SU-DHL-6 (cell line): ENCODE results near the gene LTA4H.

Experiments used
- H2AFZ ChIP-seq: fragments of 200-600 bp; sonication (generic); 2 replicates; pipeline ENCODE4 v1.6.1; 2014; ENCODE audit warnings: low read depth, mild to moderate bottlenecking, moderate library complexity, mixed read lengths, antibody characterized with exemption, low read length; ENCODE audit not compliant: severe bottlenecking
- H3F3A ChIP-seq: fragments of 200-600 bp; shearing (Covaris generic); 2 replicates; pipeline ENCODE4 v1.6.0; 2016; ENCODE audit warnings: antibody characterized with exemption, mild to moderate bottlenecking; ENCODE audit not compliant: insufficient read depth
- H3K27ac ChIP-seq: fragments of 200-600 bp; sonication (generic); 2 replicates; pipeline ENCODE4 v1.5.1; 2016; ENCODE audit warnings: low read depth, mild to moderate bottlenecking, low read length, moderate library complexity, mixed read lengths
- H3K27me3 ChIP-seq: fragments of 200-600 bp; sonication (generic), shearing (Covaris generic); 2 replicates; pipeline ENCODE4 v1.6.0; 2014; ENCODE audit warnings: mild to moderate bottlenecking, low read length
- H3K36me3 ChIP-seq: fragments of 200-600 bp; sonication (generic); 2 replicates; pipeline ENCODE4 v1.6.1; 2014; ENCODE audit warnings: mild to moderate bottlenecking, low read length, mixed read lengths
- H3K4me2 ChIP-seq: fragments of 300-600, 200-600 bp; shearing (Covaris generic), sonication (generic); 2 replicates; pipeline ENCODE4 v1.6.0; 2014; ENCODE audit warnings: low read length, low read depth, mild to moderate bottlenecking; ENCODE audit not compliant: poor library complexity, severe bottlenecking
- H3K4me3 ChIP-seq: fragments of 200-600 bp; sonication (generic); 2 replicates; pipeline ENCODE4 v1.5.1; 2014; ENCODE audit warnings: antibody characterized with exemption, low read length, mild to moderate bottlenecking, mixed read lengths; ENCODE audit not compliant: insufficient read depth, poor library complexity, severe bottlenecking
- H3K79me2 ChIP-seq: fragments of 200-600 bp; sonication (generic); 2 replicates; pipeline ENCODE4 v1.6.1; 2014; ENCODE audit warnings: mild to moderate bottlenecking, low read length, moderate library complexity; ENCODE audit not compliant: insufficient read depth
- H3K9ac ChIP-seq: fragments of 200-600 bp; sonication (generic); 2 replicates; pipeline ENCODE4 v1.7.0; 2014; ENCODE audit warnings: mild to moderate bottlenecking, low read length
- H3K9me2 ChIP-seq: fragments of 200-600 bp; sonication (generic); replicated peaks from 2 replicates; pipeline ENCODE4 v1.6.1; 2014; ENCODE audit warnings: low read length; ENCODE audit not compliant: insufficient read depth
- H3K9me3 ChIP-seq: fragments of 200-600 bp; sonication (generic); 2 replicates; pipeline ENCODE4 v1.6.1; 2014; ENCODE audit warnings: low read length, mixed read lengths; ENCODE audit not compliant: insufficient read depth
- H4K20me1 ChIP-seq: fragments of 200-600 bp; sonication (generic); 2 replicates; pipeline ENCODE4 v1.6.1; 2014; ENCODE audit warnings: low read depth, mild to moderate bottlenecking, antibody characterized with exemption, low read length, moderate library complexity, mixed read lengths
- CTCF ChIP-seq: fragments of 200-600 bp; sonication (generic); IDR thresholded peaks from one replicate; pipeline ENCODE4 v1.5.1; 2017; ENCODE audit warnings: antibody characterized with exemption, mild to moderate bottlenecking, low read length, moderate library complexity; ENCODE audit not compliant: insufficient read depth, poor library complexity, severe bottlenecking
- EZH2phosphoT487 ChIP-seq: fragments of 200-600 bp; sonication (generic), shearing (Covaris generic); conservative IDR thresholded peaks from 2 replicates; pipeline ENCODE4 v1.6.1; 2018; ENCODE audit warnings: mild to moderate bottlenecking, antibody characterized with exemption, low read length, moderate library complexity, mixed read lengths

LTA4H gene

GRCh38 chr12:96035283-96036236, at the start of gene LTA4H:
Gene LTA4H (minus strand): TSS chr12:96035587. CDS start chr12:96035519, 68 bp downstream.
- Histone ChIP-seq H3K9ac (peak within 1 kb of the TSS; percentile 84), H3K36me3 (0 out of 2 replicates have a peak, but pooled peaks cover 3% of the 10 kb centered on the region), H3K27ac (peak within 1 kb of the TSS; percentile 44; the same call in 1 of the 2 replicates), H3K4me3 (peak within 1 kb of the TSS; percentile 89), H3K9me3 (no peaks in the 10 kb centered on the region), H3K9me2 (no peaks in the 10 kb centered on the region), H3K4me2 (peak within 1 kb of the TSS; percentile 95), H4K20me1 (0 out of 2 replicates have a peak, but pooled peaks cover 5% of the 10 kb centered on the region), H3K79me2 (peaks cover 20% of the 10 kb centered on the region), H3F3A (no peaks in the 10 kb centered on the region), H3K27me3 (no peaks in the 10 kb centered on the region), H2AFZ (peak within 1 kb of the TSS; percentile 87)
- TF ChIP-seq CTCF (no peak), EZH2phosphoT487 (no peak)

- no peaks in the 10 kb centered on the region for H3K9me3 ChIP-seq
- H3K9me2 ChIP-seq: no peaks in the 10 kb centered on the region
- H3K4me3 ChIP-seq: no peak overlapping the region
- H2AFZ ChIP-seq: no peak overlapping the region
- H4K20me1 ChIP-seq: no peaks in the 10 kb centered on the region
- H3K9ac ChIP-seq: no peak overlapping the region
- H3K4me2 ChIP-seq: no peak overlapping the region
- H3K36me3 ChIP-seq: no peaks in the 10 kb centered on the region
- TF ChIP-seq CTCF (no peak), EZH2phosphoT487 (no peak)
- no peaks in the 10 kb centered on the region for H3F3A ChIP-seq
- H3K79me2 ChIP-seq: no peaks in the 10 kb centered on the region
- no peaks in the 10 kb centered on the region for H3K27me3 ChIP-seq
- no peak overlapping the region for H3K27ac ChIP-seq
Observed at GRCh38 chr12:96084624-96085023, 49.2 kb upstream of the LTA4H start.

- H3K4me3 ChIP-seq: no peak overlapping the region
- H4K20me1 ChIP-seq: no peaks in the 10 kb centered on the region
- H3K27ac ChIP-seq: no peak overlapping the region
- no peaks in the 10 kb centered on the region for H3K36me3 ChIP-seq
- H3K27me3 ChIP-seq: no peaks in the 10 kb centered on the region
- no peak overlapping the region for H2AFZ ChIP-seq
- H3K9me2 ChIP-seq: no peaks in the 10 kb centered on the region
- no peak overlapping the region for H3K9ac ChIP-seq
- TF ChIP-seq EZH2phosphoT487: no peak
- no peak for TF ChIP-seq CTCF
- H3K9me3 ChIP-seq: no peaks in the 10 kb centered on the region
- no peak overlapping the region for H3K4me2 ChIP-seq
- no peaks in the 10 kb centered on the region for H3K79me2 ChIP-seq
- no peaks in the 10 kb centered on the region for H3F3A ChIP-seq
Observed at GRCh38 chr12:96083020-96083719, 47.8 kb upstream of the LTA4H start.
